SU-DHL-6 (cell line): ENCODE measurements around the gene PPHLN1.

Experiments
- CTCF ChIP-seq: fragments of 200-600 bp; sonication (generic); IDR thresholded peaks from one replicate; pipeline ENCODE4 v1.5.1; 2017; ENCODE audit warnings: antibody characterized with exemption, mild to moderate bottlenecking, low read length, moderate library complexity; ENCODE audit not compliant: insufficient read depth, poor library complexity, severe bottlenecking
- EZH2phosphoT487 ChIP-seq: fragments of 200-600 bp; sonication (generic), shearing (Covaris generic); conservative IDR thresholded peaks from 2 replicates; pipeline ENCODE4 v1.6.1; 2018; ENCODE audit warnings: mild to moderate bottlenecking, antibody characterized with exemption, low read length, moderate library complexity, mixed read lengths

GRCh38 chr12:42361909-42362646 is 36.1 kb downstream of the PPHLN1 start:
- no peak for TF ChIP-seq CTCF
- TF ChIP-seq EZH2phosphoT487, result no peak
